DND-41 (cell line): Measurements from ENCODE around the gene ME3.

ENCODE experiments used
- ATAC-seq: fragments of 200-7000 bp; cut with Tn5 transposase; 3 replicates; pipeline ENCODE4 v1.9.1; 2021; ENCODE audit warnings: low read depth; ENCODE audit not compliant: insufficient read depth
- DNase-seq: peaks from one replicate; pipeline ENCODE4 v3.0.0-alpha.2; 2020
- H2AFZ ChIP-seq: 2 replicates; pipeline ENCODE4 v1.6.0; 2012; ENCODE audit warnings: low read depth, low read length
- H3K27ac ChIP-seq: 2 replicates; pipeline ENCODE4 v1.5.1; 2012; ENCODE audit warnings: low read length, inconsistent platforms
- H3K27me3 ChIP-seq: fragments of 200-600 bp; sonication (generic); 2 replicates; pipeline ENCODE4 v1.6.0; 2012; ENCODE audit warnings: low read length, mild to moderate bottlenecking, inconsistent platforms; ENCODE audit not compliant: insufficient read depth, poor library complexity
- H3K36me3 ChIP-seq: 2 replicates; pipeline ENCODE4 v1.5.1; 2012; ENCODE audit warnings: low read length, inconsistent platforms; ENCODE audit not compliant: insufficient read depth
- H3K4me1 ChIP-seq: 2 replicates; pipeline ENCODE4 v1.5.1; 2012; ENCODE audit warnings: mild to moderate bottlenecking, low read length; ENCODE audit not compliant: insufficient read depth
- H3K4me2 ChIP-seq: 2 replicates; pipeline ENCODE4 v1.6.0; 2012; ENCODE audit warnings: mild to moderate bottlenecking, moderate library complexity, low read length, inconsistent platforms; ENCODE audit not compliant: insufficient read depth
- H3K4me3 ChIP-seq, 2 experiments: fragments of 200-600 bp in 1 of 2; shearing (Covaris generic) in 1 of 2; 2 replicates each; pipeline ENCODE4 v1.5.1; 2012 to 2016; ENCODE audit warnings: inconsistent platforms in 2 of 2, low read length in 2 of 2, mild to moderate bottlenecking in 2 of 2, low read depth in 1 of 2, moderate library complexity in 1 of 2
- H3K79me2 ChIP-seq: 2 replicates; pipeline ENCODE4 v1.6.0; 2012; ENCODE audit warnings: low read length, inconsistent platforms; ENCODE audit not compliant: insufficient read depth
- H3K9ac ChIP-seq: 2 replicates; pipeline ENCODE4 v1.6.0; 2012; ENCODE audit warnings: low read depth, mild to moderate bottlenecking, inconsistent platforms, low read length, moderate library complexity
- H3K9me3 ChIP-seq: 2 replicates; pipeline ENCODE4 v1.5.1; 2012; ENCODE audit warnings: low read length, moderate library complexity, mild to moderate bottlenecking, inconsistent platforms; ENCODE audit not compliant: insufficient read depth, severe bottlenecking
- H4K20me1 ChIP-seq: 2 replicates; pipeline ENCODE4 v1.6.0; 2012; ENCODE audit warnings: low read length; ENCODE audit not compliant: insufficient read depth
- EZH2 ChIP-seq: IDR thresholded peaks from 3 replicates; pipeline ENCODE4 v1.6.1; 2012; ENCODE audit warnings: borderline replicate concordance, low read depth, mild to moderate bottlenecking, moderate library complexity, low read length, inconsistent platforms; ENCODE audit not compliant: severe bottlenecking
- TF ChIP-seq, protein P1 (sequence below): IDR thresholded peaks from 2 replicates; pipeline ENCODE4 v1.5.1; 2012; ENCODE audit warnings: borderline replicate concordance, low read length, moderate library complexity, mild to moderate bottlenecking; ENCODE audit not compliant: poor library complexity, severe bottlenecking; ENCODE audit errors: extremely low read depth

The ME3 gene

DNA sequence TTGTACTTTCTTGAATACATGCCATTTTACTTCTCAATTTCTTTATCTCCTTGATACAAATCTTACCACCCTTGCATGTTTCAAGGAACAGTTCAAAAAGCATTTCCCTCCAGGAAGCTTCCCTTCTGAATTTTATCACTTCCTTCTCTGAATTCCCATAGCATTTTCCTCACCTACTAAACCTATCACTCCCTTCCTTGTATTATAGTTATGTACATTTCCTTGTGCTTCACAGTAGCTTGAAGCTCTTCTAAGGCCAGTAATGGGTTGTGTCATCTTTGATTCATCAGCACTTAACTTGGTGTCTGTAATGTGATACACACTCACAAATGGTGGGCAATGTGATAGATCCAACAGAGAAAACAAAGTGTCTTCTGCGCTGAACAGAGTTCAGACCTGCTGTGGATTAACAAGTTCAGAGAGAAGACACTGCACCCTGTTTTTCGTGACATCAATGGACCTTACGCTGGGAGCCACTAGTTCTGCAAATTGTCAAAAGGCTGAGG lies 170.2 kb downstream of the ME3 start:
- no peak overlapping the region for H3K4me3 ChIP-seq
- H3K4me2 ChIP-seq: no peak overlapping the region
- no peak overlapping the region for H3K9ac ChIP-seq
- no peaks in the 10 kb centered on the region for H3K9me3 ChIP-seq
- no peak for ATAC-seq
- H3K4me1 ChIP-seq: no peaks in the 10 kb centered on the region
- no peak overlapping the region for H2AFZ ChIP-seq
- no peaks in the 10 kb centered on the region for H3K36me3 ChIP-seq
- no peaks in the 10 kb centered on the region for H4K20me1 ChIP-seq
- DNase-seq: no peak
- H3K27me3 ChIP-seq: no peaks in the 10 kb centered on the region
- no peaks in the 10 kb centered on the region for H3K79me2 ChIP-seq
- TF ChIP-seq, protein P1, sequence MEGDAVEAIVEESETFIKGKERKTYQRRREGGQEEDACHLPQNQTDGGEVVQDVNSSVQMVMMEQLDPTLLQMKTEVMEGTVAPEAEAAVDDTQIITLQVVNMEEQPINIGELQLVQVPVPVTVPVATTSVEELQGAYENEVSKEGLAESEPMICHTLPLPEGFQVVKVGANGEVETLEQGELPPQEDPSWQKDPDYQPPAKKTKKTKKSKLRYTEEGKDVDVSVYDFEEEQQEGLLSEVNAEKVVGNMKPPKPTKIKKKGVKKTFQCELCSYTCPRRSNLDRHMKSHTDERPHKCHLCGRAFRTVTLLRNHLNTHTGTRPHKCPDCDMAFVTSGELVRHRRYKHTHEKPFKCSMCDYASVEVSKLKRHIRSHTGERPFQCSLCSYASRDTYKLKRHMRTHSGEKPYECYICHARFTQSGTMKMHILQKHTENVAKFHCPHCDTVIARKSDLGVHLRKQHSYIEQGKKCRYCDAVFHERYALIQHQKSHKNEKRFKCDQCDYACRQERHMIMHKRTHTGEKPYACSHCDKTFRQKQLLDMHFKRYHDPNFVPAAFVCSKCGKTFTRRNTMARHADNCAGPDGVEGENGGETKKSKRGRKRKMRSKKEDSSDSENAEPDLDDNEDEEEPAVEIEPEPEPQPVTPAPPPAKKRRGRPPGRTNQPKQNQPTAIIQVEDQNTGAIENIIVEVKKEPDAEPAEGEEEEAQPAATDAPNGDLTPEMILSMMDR: no peak
- TF ChIP-seq EZH2: no peak
- no peak overlapping the region for H3K27ac ChIP-seq

DNA sequence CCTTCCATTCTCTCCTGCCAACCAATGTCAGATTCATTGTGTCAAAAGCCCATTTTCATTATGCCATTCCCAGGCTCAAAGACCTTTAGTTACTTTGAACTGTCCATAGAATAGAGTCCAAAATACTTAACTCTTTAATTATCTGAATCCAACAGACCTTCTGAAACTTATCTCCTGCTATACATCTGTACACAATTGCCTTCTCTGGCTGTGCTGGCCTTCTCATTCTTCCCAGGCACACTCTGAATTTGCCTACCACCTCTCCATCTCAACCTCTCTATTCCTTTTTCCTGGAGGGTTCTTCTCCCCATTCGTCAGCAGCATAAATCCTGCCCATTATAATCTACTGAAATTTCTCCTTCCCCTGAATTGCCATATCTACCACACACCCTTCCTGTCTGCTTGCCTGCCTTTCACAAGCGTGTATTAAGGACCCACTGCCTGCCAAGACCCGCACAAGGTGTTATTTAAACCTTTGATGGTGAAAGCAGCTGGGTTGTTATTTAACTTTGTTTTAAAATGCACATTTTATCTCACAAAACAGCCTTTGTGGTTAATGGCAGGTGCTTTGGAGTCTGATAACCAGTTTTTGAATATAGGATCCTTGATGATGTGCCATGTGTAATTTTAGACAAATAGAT lies 171.8 kb downstream of the ME3 start:
- no peaks in the 10 kb centered on the region for H4K20me1 ChIP-seq
- no peaks in the 10 kb centered on the region for H3K27me3 ChIP-seq
- no peaks in the 10 kb centered on the region for H3K4me1 ChIP-seq
- ATAC-seq (no peak), DNase-seq (no peak)
- H3K27ac ChIP-seq: no peak overlapping the region
- H3K79me2 ChIP-seq: no peaks in the 10 kb centered on the region
- TF ChIP-seq, protein P1: no peak
- TF ChIP-seq EZH2: no peak
- H3K9ac ChIP-seq: no peak overlapping the region
- H3K4me2 ChIP-seq: no peak overlapping the region
- no peaks in the 10 kb centered on the region for H3K9me3 ChIP-seq
- H3K36me3 ChIP-seq: no peaks in the 10 kb centered on the region
- no peak overlapping the region for H2AFZ ChIP-seq
- H3K4me3 ChIP-seq: no peak overlapping the region

DNA sequence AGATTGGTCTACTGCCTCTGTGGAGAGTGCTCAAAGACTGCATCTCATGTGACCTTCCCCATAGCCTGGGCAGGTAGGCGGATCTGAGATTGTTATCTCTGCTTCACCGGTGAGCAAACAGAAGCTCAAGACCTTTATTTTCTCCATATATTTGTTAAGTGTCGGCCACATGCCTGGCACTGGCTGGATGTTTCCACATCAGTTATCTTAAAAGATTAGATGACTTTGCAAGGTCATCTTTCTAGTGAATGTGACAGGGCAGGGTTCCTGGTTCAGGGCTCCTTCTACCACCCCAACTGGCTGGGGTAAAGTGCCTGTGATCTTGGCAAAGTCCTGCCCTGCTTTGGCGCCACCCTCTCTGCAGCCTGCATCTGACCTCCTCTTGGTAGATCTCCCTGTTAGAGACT lies 172.7 kb downstream of the ME3 start:
- TF ChIP-seq EZH2: no peak
- TF ChIP-seq, protein P1: no peak
- no peaks in the 10 kb centered on the region for H3K27me3 ChIP-seq
- no peak overlapping the region for H3K27ac ChIP-seq
- ATAC-seq (no peak), DNase-seq (no peak)
- H3K4me1 ChIP-seq: no peaks in the 10 kb centered on the region
- no peaks in the 10 kb centered on the region for H3K79me2 ChIP-seq
- no peaks in the 10 kb centered on the region for H3K9me3 ChIP-seq
- H3K36me3 ChIP-seq: no peaks in the 10 kb centered on the region
- no peak overlapping the region for H3K4me2 ChIP-seq
- H2AFZ ChIP-seq: no peak overlapping the region
- no peaks in the 10 kb centered on the region for H4K20me1 ChIP-seq
- no peak overlapping the region for H3K4me3 ChIP-seq
- no peak overlapping the region for H3K9ac ChIP-seq

DNA sequence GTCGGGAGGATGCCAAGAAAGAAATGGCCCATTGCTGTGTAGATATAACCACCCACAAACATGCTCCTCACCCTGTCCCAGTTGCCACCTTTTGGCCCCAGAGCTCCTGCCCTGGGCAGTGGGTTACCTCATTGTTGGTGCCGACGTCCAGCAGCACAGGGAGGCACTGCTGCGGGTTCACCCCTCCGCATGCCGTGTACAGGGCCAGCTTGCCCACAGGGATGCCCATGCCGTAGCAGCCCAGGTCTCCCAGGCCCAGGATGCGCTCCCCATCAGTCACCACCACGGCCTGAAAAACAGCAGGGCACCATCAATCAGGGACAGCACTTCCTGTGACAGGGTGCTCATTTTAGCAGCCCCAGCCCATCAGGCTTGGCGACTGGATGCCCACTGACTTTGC lies 174.6 kb downstream of the ME3 start:
- Histone ChIP-seq H3K4me2 (no peak overlapping the region), H3K27ac (no peak overlapping the region), H3K4me3 (no peak overlapping the region), H3K9ac (no peak overlapping the region), H2AFZ (no peak overlapping the region), H3K36me3 (no peaks in the 10 kb centered on the region), H3K27me3 (no peaks in the 10 kb centered on the region), H4K20me1 (no peaks in the 10 kb centered on the region), H3K4me1 (no peaks in the 10 kb centered on the region), H3K9me3 (no peaks in the 10 kb centered on the region), H3K79me2 (no peaks in the 10 kb centered on the region)
- TF ChIP-seq EZH2: no peak
- TF ChIP-seq, protein P1: no peak
- ATAC-seq: no peak
- no peak for DNase-seq
